ENCODE results near the gene AMOT.
"Not testable (repeated sequence)": the region's sequence is repeated elsewhere in the genome, so short reads cannot be mapped to it uniquely, and the experiment has no call there.

The AMOT gene

GRCh38 chrX:112840382-112841113 is at the start of gene AMOT:
TSS of gene AMOT (minus strand) at chrX:112840831. CDS start at chrX:112823126, 17,705 bp downstream.
- peak; percentile 60 for DNase-seq
- ATAC-seq = peak; percentile 66

GRCh38 chrX:112889400-112889799 is 48.8 kb upstream of the AMOT start:
- ATAC-seq (no peak), DNase-seq (no peak)

- ATAC-seq = no peak
- no peak for DNase-seq
Measured at GRCh38 chrX:112888916-112889315, 48.3 kb upstream of the AMOT start.

GRCh38 chrX:112877771-112878173 is 37.1 kb upstream of the AMOT start:
- DNase-seq (no peak), ATAC-seq (no peak)

- DNase-seq (no peak), ATAC-seq (no peak)
Measured at GRCh38 chrX:112874614-112875013, 34.0 kb upstream of the AMOT start.

- ATAC-seq = no peak
- no peak for DNase-seq
Measured at GRCh38 chrX:112874175-112874574, 33.5 kb upstream of the AMOT start.

- ATAC-seq (no peak), DNase-seq (no peak)
Measured at GRCh38 chrX:112868586-112868985, 28.0 kb upstream of the AMOT start.

- DNase-seq (no peak), ATAC-seq (no peak)
Measured at GRCh38 chrX:112867570-112867969, 26.9 kb upstream of the AMOT start.

- DNase-seq (no peak), ATAC-seq (peak; percentile 52)
Measured at GRCh38 chrX:112866175-112866574, 25.5 kb upstream of the AMOT start.

GRCh38 chrX:112865464-112866025 is 24.9 kb upstream of the AMOT start:
- ATAC-seq (no peak), DNase-seq (no peak)

- DNase-seq (no peak), ATAC-seq (no peak)
Measured at GRCh38 chrX:112863850-112864249, 23.2 kb upstream of the AMOT start.

GRCh38 chrX:112857478-112857878 is 16.8 kb upstream of the AMOT start:
- no peak for DNase-seq
- peak; percentile 68 for ATAC-seq

- not testable (repeated sequence) for DNase-seq, ATAC-seq
Measured at GRCh38 chrX:112854901-112855300, 14.3 kb upstream of the AMOT start.

- ATAC-seq = no peak
Measured at GRCh38 chrX:112852851-112853250, 12.2 kb upstream of the AMOT start.

GRCh38 chrX:112851806-112852205 is 11.2 kb upstream of the AMOT start:
- ATAC-seq (no peak), DNase-seq (no peak)

More at GRCh38 chrX:112852851-112853250, 12.2 kb upstream of the AMOT start:
- no peak for DNase-seq

GRCh38 chrX:112851161-112851779 is 10.6 kb upstream of the AMOT start:
- ATAC-seq (peak; percentile 40), DNase-seq (no peak)

GRCh38 chrX:112849016-112849415 is 8.4 kb upstream of the AMOT start:
- ATAC-seq (no peak), DNase-seq (no peak)

- no peak for DNase-seq
- ATAC-seq = no peak
Measured at GRCh38 chrX:112846782-112847181, 6.2 kb upstream of the AMOT start.

GRCh38 chrX:112846187-112846586 is 5.6 kb upstream of the AMOT start:
- no peak for ATAC-seq
- DNase-seq = no peak

- ATAC-seq (no peak), DNase-seq (no peak)
Measured at GRCh38 chrX:112844250-112844649, 3.6 kb upstream of the AMOT start.

GRCh38 chrX:112841820-112842157 is 1.2 kb upstream of the AMOT start:
- DNase-seq = no peak
- ATAC-seq = no peak

GRCh38 chrX:112841114-112841819 is 636 bp upstream of the AMOT start:
- ATAC-seq (peak; percentile 97), DNase-seq (peak; percentile 67)

- DNase-seq (no peak), ATAC-seq (no peak)
Measured at GRCh38 chrX:112839856-112840255, 775 bp downstream of the AMOT start.

Measured in stimulated activated naive CD8-positive, alpha-beta T cell treated with anti-CD3 and anti-CD28 coated beads, Interleukin-15, Interleukin-2, amounts not matched to agents 100 U/mL and 50 U/mL, for 24 hours (primary cell).